B cell (primary cell): ENCODE results near the gene NOSIP. TPM values are rescaled to one million over a fixed set of nuclear protein-coding genes. Genes with fewer than 3 reads are reported as not detected.

Experiments used
- ATAC-seq: fragments of 200-7000 bp; cut with Tn5 transposase; one replicate; pipeline ENCODE4 v1.10.0; 2021; ENCODE audit warnings: low read depth, mild to moderate bottlenecking, moderate number of reproducible peaks, moderate library complexity
- CTCF ChIA-PET: fragments of 350-600 bp; sonication (Branson Sonifier 250); formaldehyde crosslinking; loops from one replicate; lab custom pipeline; 2021; ENCODE audit warnings: antibody characterized with exemption, inconsistent platforms; lab: Charles Lee
- POLR2A ChIA-PET: fragments of 350-600 bp; sonication (Branson Sonifier 250); formaldehyde crosslinking; loops from one replicate; lab custom pipeline; 2021; ENCODE audit warnings: antibody characterized with exemption; lab: Charles Lee
- DNase-seq: peaks from one replicate; pipeline ENCODE4 v3.0.0; 2013
- H2AFZ ChIP-seq: 2 replicates; pipeline ENCODE4 v1.6.1; 2012; ENCODE audit warnings: mild to moderate bottlenecking, low read depth, low read length; ENCODE audit not compliant: insufficient read depth, poor library complexity, severe bottlenecking
- H3K27ac ChIP-seq, 2 donors: 1 replicate in 1 of 2; 2 replicates in 1 of 2; pipeline ENCODE4 v1.5.1; 2012 to 2013; ENCODE audit warnings: low read length in 2 of 2, mild to moderate bottlenecking in 2 of 2, moderate library complexity in 1 of 2
- H3K27me3 ChIP-seq, 4 experiments: fragments of 200-600 bp in 1 of 4; sonication (generic) in 1 of 4; replicated peaks in 1 of 4; 1 replicate in 2 of 4; 2 replicates in 2 of 4; pipeline versions ENCODE4 v1.6.1 to v1.7.0; 2013 to 2016; ENCODE audit warnings: low read length in 3 of 4, mild to moderate bottlenecking in 2 of 4, mixed read lengths in 1 of 4, moderate library complexity in 1 of 4; ENCODE audit not compliant: insufficient read depth in 4 of 4, control insufficient read depth in 3 of 4; ENCODE audit errors: control extremely low read depth in 1 of 4
- H3K36me3 ChIP-seq, 2 experiments: replicated peaks in 1 of 2; 1 replicate in 1 of 2; 2 replicates in 1 of 2; pipeline versions ENCODE4 v1.6.1 to v1.7.1; 2013; ENCODE audit warnings: low read length in 1 of 2; ENCODE audit not compliant: insufficient read depth in 2 of 2, control insufficient read depth in 1 of 2; ENCODE audit errors: control extremely low read depth in 1 of 2, extremely low read depth in 1 of 2
- H3K4me1 ChIP-seq, 2 donors: fragments of 200-600 bp in 1 of 2; sonication (generic) in 1 of 2; 1 replicate in 1 of 2; 2 replicates in 1 of 2; pipeline versions ENCODE4 v1.5.1 to v1.6.1; 2013 to 2017; ENCODE audit warnings: low read length in 2 of 2; ENCODE audit not compliant: control insufficient read depth in 2 of 2, insufficient read depth in 2 of 2
- H3K4me2 ChIP-seq: replicated peaks from 2 replicates; pipeline ENCODE3; 2012; ENCODE audit warnings: mild to moderate bottlenecking, low read depth, low read length; ENCODE audit not compliant: poor library complexity, severe bottlenecking
- H3K4me3 ChIP-seq, 5 experiments: fragments of 200-600 bp in 1 of 5; sonication (generic) in 1 of 5; 1 replicate in 3 of 5; 2 replicates in 2 of 5; pipeline versions ENCODE4 v1.5.1 to v1.7.0; 2011 to 2016; ENCODE audit warnings: low read length in 4 of 5, mild to moderate bottlenecking in 4 of 5, low read depth in 2 of 5, control low read depth in 1 of 5, moderate library complexity in 1 of 5; ENCODE audit not compliant: insufficient read depth in 1 of 5; ENCODE audit errors: control extremely low read depth in 1 of 5, extremely low read depth in 1 of 5
- H3K79me2 ChIP-seq: fragments of 200-600 bp; sonication (generic); one replicate; pipeline ENCODE4 v1.6.0; 2016; ENCODE audit warnings: low read length; ENCODE audit not compliant: control insufficient read depth, insufficient read depth
- H3K9ac ChIP-seq: fragments of 200-600 bp; sonication (generic); 2 replicates; pipeline ENCODE4 v1.6.1; 2017; ENCODE audit warnings: mild to moderate bottlenecking, low read length, moderate library complexity
- H3K9me3 ChIP-seq, 3 donors: one replicate each; pipeline versions ENCODE4 v1.6.1 to v1.7.1; 2013; ENCODE audit warnings: low read length in 2 of 3; ENCODE audit not compliant: control insufficient read depth in 2 of 3, insufficient read depth in 1 of 3; ENCODE audit errors: control extremely low read depth in 1 of 3
- H4K20me1 ChIP-seq: 2 replicates; pipeline ENCODE4 v1.6.0; 2012; ENCODE audit warnings: mild to moderate bottlenecking, low read length; ENCODE audit not compliant: insufficient read depth, control insufficient read depth, poor library complexity, severe bottlenecking
- H3K27ac Mint-ChIP-seq: one replicate; pipeline ENCODE4 v1.8.0; 2021; ENCODE audit warnings: mixed read lengths
- H3K27me3 Mint-ChIP-seq: one replicate; pipeline ENCODE4 v1.8.0; 2021; ENCODE audit warnings: mixed read lengths
- H3K4me1 Mint-ChIP-seq: one replicate; pipeline ENCODE4 v1.8.0; 2021; ENCODE audit warnings: mixed read lengths
- H3K4me3 Mint-ChIP-seq: one replicate; pipeline ENCODE4 v1.8.0; 2021; ENCODE audit warnings: mixed read lengths
- H3K9me3 Mint-ChIP-seq: one replicate; pipeline ENCODE4 v1.8.0; 2022; ENCODE audit warnings: mixed read lengths; ENCODE audit not compliant: insufficient read depth
- EZH2 ChIP-seq: IDR thresholded peaks from 2 replicates; pipeline ENCODE4 v1.6.1; 2012; ENCODE audit warnings: borderline replicate concordance, low read depth, mild to moderate bottlenecking, moderate library complexity, low read length; ENCODE audit not compliant: insufficient read depth, poor library complexity, severe bottlenecking
- WGBS: methylation state at CpG from one replicate; pipeline ENCODE4 v1.1.5; 2013; ENCODE audit warnings: missing lambda C conversion rate; ENCODE audit not compliant: insufficient coverage; 5-methylcytosine and 5-hydroxymethylcytosine counted together
- intact Hi-C: fragments of 100-400 bp; cut with micrococcal nuclease; formaldehyde crosslinking; loops from one replicate; pipeline ENCODE4 v1.10.0; 2022
- polyA plus RNA-seq: library from polyadenylated mRNA; depleted of rRNA; stranded (reverse); fragments of >200 nt; gene quantifications from 2 replicates; pipeline ENCODE4 v1.2.3, GENCODE V29; 2012
- total RNA-seq, 2 donors: library from RNA; stranded (reverse); fragments of 120-200 nt in 1 of 2; gene quantifications; 1 replicate in 1 of 2; 2 replicates in 1 of 2; pipeline versions ENCODE4 v1.2.3 to v1.2.4, GENCODE V29; 2013 to 2022
- TF ChIP-seq, protein P1 (sequence below): fragments of 200-600 bp; IDR thresholded peaks from one replicate; pipeline ENCODE4 v1.8.0; 2022; ENCODE audit warnings: antibody characterized with exemption, mild to moderate bottlenecking

NOSIP gene
- total and polyA plus RNA-seq, 2 donors (not counting 1 experiment from before 2014, with no cell fraction given), result 55.5 to 135 TPM

- Mint-ChIP-seq H3K4me1 (peaks cover 27% of the 10 kb centered on the region), H3K27ac (peak overlapping the region; percentile 86), H3K9me3 (no peaks in the 10 kb centered on the region), H3K27me3 (no peaks in the 10 kb centered on the region), H3K4me3 (peak overlapping the region; percentile 84)
- H3K9ac ChIP-seq, result no peak overlapping the region
- intact Hi-C loops, result loop anchor here (5.0 kb wide), 1 partner anchor 1337 kb away; the partner anchor contains the start of gene CARD8
- H3K27me3 ChIP-seq, result no peaks in the 10 kb centered on the region
- POLR2A ChIA-PET, result interaction anchor here (1.7 kb wide), 1 partner anchor 82 kb away, joined by 10 read pairs; the partner anchor contains the start of gene PRMT1
- H3K4me3 ChIP-seq, result no peak overlapping the region
- peaks cover 75% of the 10 kb centered on the region for H3K79me2 ChIP-seq
- CTCF ChIA-PET, result interaction anchor here (0.6 to 1.1 kb wide), 2 partner anchors 86 to 473 kb away, joined by 3 read pairs; no protein-coding TSS in a partner anchor
- H3K9me3 ChIP-seq, result no peaks in the 10 kb centered on the region
- no peak overlapping the region for H2AFZ ChIP-seq
- TF ChIP-seq, protein P1, sequence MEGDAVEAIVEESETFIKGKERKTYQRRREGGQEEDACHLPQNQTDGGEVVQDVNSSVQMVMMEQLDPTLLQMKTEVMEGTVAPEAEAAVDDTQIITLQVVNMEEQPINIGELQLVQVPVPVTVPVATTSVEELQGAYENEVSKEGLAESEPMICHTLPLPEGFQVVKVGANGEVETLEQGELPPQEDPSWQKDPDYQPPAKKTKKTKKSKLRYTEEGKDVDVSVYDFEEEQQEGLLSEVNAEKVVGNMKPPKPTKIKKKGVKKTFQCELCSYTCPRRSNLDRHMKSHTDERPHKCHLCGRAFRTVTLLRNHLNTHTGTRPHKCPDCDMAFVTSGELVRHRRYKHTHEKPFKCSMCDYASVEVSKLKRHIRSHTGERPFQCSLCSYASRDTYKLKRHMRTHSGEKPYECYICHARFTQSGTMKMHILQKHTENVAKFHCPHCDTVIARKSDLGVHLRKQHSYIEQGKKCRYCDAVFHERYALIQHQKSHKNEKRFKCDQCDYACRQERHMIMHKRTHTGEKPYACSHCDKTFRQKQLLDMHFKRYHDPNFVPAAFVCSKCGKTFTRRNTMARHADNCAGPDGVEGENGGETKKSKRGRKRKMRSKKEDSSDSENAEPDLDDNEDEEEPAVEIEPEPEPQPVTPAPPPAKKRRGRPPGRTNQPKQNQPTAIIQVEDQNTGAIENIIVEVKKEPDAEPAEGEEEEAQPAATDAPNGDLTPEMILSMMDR, result no peak
- no peak for TF ChIP-seq EZH2
- peaks cover 0 to 28% of the 10 kb centered on the region in 2 experiments for H3K36me3 ChIP-seq
- peak; percentile 21 for DNase-seq
- peaks cover 76% of the 10 kb centered on the region for H4K20me1 ChIP-seq
- H3K4me2 ChIP-seq, result no peak overlapping the region
- WGBS, result 96% methylated on average over 34 of the region's 35 CpGs
- peak overlapping the region in 1 of 2 donors; percentile 60 for H3K27ac ChIP-seq
- ATAC-seq, result no peak
- H3K4me1 ChIP-seq, result peaks cover 16 to 25% of the 10 kb centered on the region in 2 donors
Measured at GRCh38 chr19:49594157-49594992, 14.0 kb upstream of the NOSIP start.
